SK-N-SH treated with all-trans-retinoic acid at 6 μM for 48 hours (cell line): ENCODE data around the gene PARP1.

ENCODE experiments used
- ATAC-seq: fragments of 200-7000 bp; cut with Tn5 transposase; 3 replicates; pipeline ENCODE4 v1.9.1; 2020; ENCODE audit warnings: mild to moderate bottlenecking, moderate library complexity
- ARNTL ChIP-seq: fragments of 450-650 bp; formaldehyde crosslinking; IDR thresholded peaks from 2 replicates; pipeline ENCODE4 v1.5.0; 2020; ENCODE audit warnings: low read depth, mild to moderate bottlenecking, moderate library complexity, borderline replicate concordance
- BACH2 ChIP-seq: fragments of 250-450 bp; sonication (Bioruptor Pico); IDR thresholded peaks from 2 replicates; pipeline ENCODE4 v1.9.0; 2021; ENCODE audit warnings: mild to moderate bottlenecking, borderline replicate concordance
- CSDC2 ChIP-seq: fragments of 250-450 bp; sonication (Bioruptor Pico); IDR thresholded peaks from 2 replicates; pipeline ENCODE4 v1.5.0; 2020; ENCODE audit warnings: mild to moderate bottlenecking, moderate library complexity
- ESRRG ChIP-seq: fragments of 250-450 bp; sonication (Bioruptor Pico); IDR thresholded peaks from 2 replicates; pipeline ENCODE4 v1.6.1; 2021; ENCODE audit warnings: mild to moderate bottlenecking
- GLIS3 ChIP-seq: fragments of 250-450 bp; sonication (Bioruptor Pico); IDR thresholded peaks from 2 replicates; pipeline ENCODE4 v1.5.0; 2020; ENCODE audit warnings: mild to moderate bottlenecking, moderate library complexity
- ISL1 ChIP-seq: fragments of 250-450 bp; sonication (Bioruptor Pico); IDR thresholded peaks from 2 replicates; pipeline ENCODE4 v2.1.2; 2022; ENCODE audit warnings: mild to moderate bottlenecking, moderate library complexity
- OSR1 ChIP-seq: fragments of 250-450 bp; sonication (Bioruptor Pico); IDR thresholded peaks from 2 replicates; pipeline ENCODE4 v1.8.0; 2022; ENCODE audit warnings: moderate library complexity, mild to moderate bottlenecking, inconsistent platforms
- PPARA ChIP-seq: fragments of 250-450 bp; sonication (Bioruptor Pico); IDR thresholded peaks from 2 replicates; pipeline ENCODE4 v1.5.0; 2020; ENCODE audit warnings: mild to moderate bottlenecking, borderline replicate concordance
- RARB ChIP-seq: fragments of 250-450 bp; sonication (Bioruptor Pico); IDR thresholded peaks from 2 replicates; pipeline ENCODE4 v1.8.0; 2021; ENCODE audit warnings: mild to moderate bottlenecking, moderate library complexity
- SNAI2 ChIP-seq: fragments of 250-450 bp; sonication (Bioruptor Pico); IDR thresholded peaks from 2 replicates; pipeline ENCODE4 v1.5.0; 2020; ENCODE audit warnings: mild to moderate bottlenecking, moderate library complexity
- TCF4 ChIP-seq: fragments of 250-450 bp; sonication (Bioruptor Pico); IDR thresholded peaks from 2 replicates; pipeline ENCODE4 v1.8.0; 2021; ENCODE audit warnings: mild to moderate bottlenecking, moderate library complexity, borderline replicate concordance
- ZC3H10 ChIP-seq: fragments of 250-450 bp; sonication (Bioruptor Pico); IDR thresholded peaks from 2 replicates; pipeline ENCODE4 v1.5.1; 2021; ENCODE audit warnings: mild to moderate bottlenecking, moderate library complexity
- ZFP3 ChIP-seq: fragments of 250-450 bp; sonication (Bioruptor Pico); IDR thresholded peaks from 2 replicates; pipeline ENCODE4 v1.5.0; 2020; ENCODE audit warnings: mild to moderate bottlenecking, moderate library complexity
- ZFP30 ChIP-seq: fragments of 450-650 bp; formaldehyde crosslinking; IDR thresholded peaks from 2 replicates; pipeline ENCODE4 v1.5.0; 2022; ENCODE audit warnings: mild to moderate bottlenecking, moderate library complexity
- ZNF565 ChIP-seq: fragments of 450-650 bp; formaldehyde crosslinking; conservative IDR thresholded peaks from 2 replicates; pipeline ENCODE4 v1.5.0; 2020; ENCODE audit warnings: low read depth, mild to moderate bottlenecking, moderate library complexity
- ZNF70 ChIP-seq: fragments of 450-650 bp; formaldehyde crosslinking; IDR thresholded peaks from 2 replicates; pipeline ENCODE4 v1.5.0; 2020; ENCODE audit warnings: mild to moderate bottlenecking, moderate library complexity
- ZNF8 ChIP-seq: fragments of 450-650 bp; formaldehyde crosslinking; IDR thresholded peaks from 2 replicates; pipeline ENCODE4 v1.5.0; 2020; ENCODE audit warnings: mild to moderate bottlenecking, moderate library complexity
- TF ChIP-seq, protein P1 (sequence below): fragments of 250-450 bp; sonication (Bioruptor Pico); IDR thresholded peaks from 2 replicates; pipeline ENCODE4 v1.5.1; 2021; ENCODE audit warnings: mild to moderate bottlenecking, moderate library complexity
- TF ChIP-seq, protein P2 (sequence below): fragments of 250-450 bp; sonication (Bioruptor Pico); IDR thresholded peaks from 2 replicates; pipeline ENCODE4 v1.8.0; 2020; ENCODE audit warnings: mild to moderate bottlenecking, moderate library complexity, borderline replicate concordance
- TF ChIP-seq, protein P3 (sequence below): fragments of 250-450 bp; sonication (Bioruptor Pico); IDR thresholded peaks from 2 replicates; pipeline ENCODE4 v1.8.0; 2021; ENCODE audit warnings: low read depth, mild to moderate bottlenecking, moderate library complexity, borderline replicate concordance
- TF ChIP-seq, protein P4 (sequence below): fragments of 250-450 bp; sonication (Bioruptor Pico); IDR thresholded peaks from 2 replicates; pipeline ENCODE4 v1.5.0; 2020; ENCODE audit warnings: mild to moderate bottlenecking, moderate library complexity

The PARP1 gene

DNA sequence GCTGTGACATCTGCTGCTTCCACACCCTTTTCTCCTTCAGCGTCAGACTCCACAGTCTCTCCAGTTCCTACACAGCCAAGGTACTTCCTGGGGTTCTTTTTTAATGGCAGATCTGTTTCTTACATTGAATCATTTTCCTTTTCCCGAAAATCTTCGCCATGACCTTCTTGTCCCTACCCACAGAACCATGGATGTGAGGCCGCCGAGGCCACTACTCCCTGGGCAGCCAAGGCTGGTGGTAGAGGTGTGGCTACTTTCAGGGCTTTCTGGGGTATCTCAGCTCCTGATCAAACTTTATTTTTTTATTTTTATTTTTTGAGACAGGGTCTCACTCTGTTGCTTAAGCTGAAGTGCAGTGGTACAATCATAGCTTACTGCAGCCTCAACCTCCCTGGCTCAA lies 89.4 kb downstream of the PARP1 start:
- TF ChIP-seq ZFP3 (CRISPR knock-in tag) (no peak), ZFP30 (no peak), ARNTL (no peak), GLIS3 (no peak), ISL1 (CRISPR knock-in tag) (no peak)
- TF ChIP-seq, all 23 proteins: peak for 0
- ATAC-seq = no peak

- no peak for ATAC-seq
- TF ChIP-seq ZNF565 (CRISPR knock-in tag) = no peak
- TF ChIP-seq OSR1 (CRISPR knock-in tag) = no peak
- TF ChIP-seq ZFP3 (CRISPR knock-in tag) = no peak
- TF ChIP-seq, protein P1, sequence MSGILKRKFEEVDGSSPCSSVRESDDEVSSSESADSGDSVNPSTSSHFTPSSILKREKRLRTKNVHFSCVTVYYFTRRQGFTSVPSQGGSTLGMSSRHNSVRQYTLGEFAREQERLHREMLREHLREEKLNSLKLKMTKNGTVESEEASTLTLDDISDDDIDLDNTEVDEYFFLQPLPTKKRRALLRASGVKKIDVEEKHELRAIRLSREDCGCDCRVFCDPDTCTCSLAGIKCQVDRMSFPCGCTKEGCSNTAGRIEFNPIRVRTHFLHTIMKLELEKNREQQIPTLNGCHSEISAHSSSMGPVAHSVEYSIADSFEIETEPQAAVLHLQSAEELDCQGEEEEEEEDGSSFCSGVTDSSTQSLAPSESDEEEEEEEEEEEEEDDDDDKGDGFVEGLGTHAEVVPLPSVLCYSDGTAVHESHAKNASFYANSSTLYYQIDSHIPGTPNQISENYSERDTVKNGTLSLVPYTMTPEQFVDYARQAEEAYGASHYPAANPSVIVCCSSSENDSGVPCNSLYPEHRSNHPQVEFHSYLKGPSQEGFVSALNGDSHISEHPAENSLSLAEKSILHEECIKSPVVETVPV (CRISPR knock-in tag) = no peak
- TF ChIP-seq TCF4 (CRISPR knock-in tag) = no peak
- TF ChIP-seq SNAI2 (CRISPR knock-in tag) = no peak
- no peak for TF ChIP-seq GLIS3
- no peak for TF ChIP-seq RARB (CRISPR knock-in tag)
- TF ChIP-seq CSDC2 = no peak
- TF ChIP-seq, protein P2, sequence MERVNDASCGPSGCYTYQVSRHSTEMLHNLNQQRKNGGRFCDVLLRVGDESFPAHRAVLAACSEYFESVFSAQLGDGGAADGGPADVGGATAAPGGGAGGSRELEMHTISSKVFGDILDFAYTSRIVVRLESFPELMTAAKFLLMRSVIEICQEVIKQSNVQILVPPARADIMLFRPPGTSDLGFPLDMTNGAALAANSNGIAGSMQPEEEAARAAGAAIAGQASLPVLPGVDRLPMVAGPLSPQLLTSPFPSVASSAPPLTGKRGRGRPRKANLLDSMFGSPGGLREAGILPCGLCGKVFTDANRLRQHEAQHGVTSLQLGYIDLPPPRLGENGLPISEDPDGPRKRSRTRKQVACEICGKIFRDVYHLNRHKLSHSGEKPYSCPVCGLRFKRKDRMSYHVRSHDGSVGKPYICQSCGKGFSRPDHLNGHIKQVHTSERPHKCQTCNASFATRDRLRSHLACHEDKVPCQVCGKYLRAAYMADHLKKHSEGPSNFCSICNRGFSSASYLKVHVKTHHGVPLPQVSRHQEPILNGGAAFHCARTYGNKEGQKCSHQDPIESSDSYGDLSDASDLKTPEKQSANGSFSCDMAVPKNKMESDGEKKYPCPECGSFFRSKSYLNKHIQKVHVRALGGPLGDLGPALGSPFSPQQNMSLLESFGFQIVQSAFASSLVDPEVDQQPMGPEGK (CRISPR knock-in tag) = no peak
- TF ChIP-seq ZNF70 (CRISPR knock-in tag) = no peak
- TF ChIP-seq ZNF8 (CRISPR knock-in tag) = no peak
- no peak for TF ChIP-seq ARNTL
- no peak for TF ChIP-seq ISL1 (CRISPR knock-in tag)
- no peak for TF ChIP-seq ZFP30
Measured at GRCh38 chr1:226314055-226314454, 93.8 kb downstream of the PARP1 start.

GRCh38 chr1:226312065-226312464 lies 95.8 kb downstream of the PARP1 start:
- ATAC-seq = no peak
- TF ChIP-seq ZC3H10 (CRISPR knock-in tag) = no peak
- TF ChIP-seq ZNF8 (CRISPR knock-in tag) = no peak
- no peak for TF ChIP-seq BACH2 (CRISPR knock-in tag)
- TF ChIP-seq, protein P3, sequence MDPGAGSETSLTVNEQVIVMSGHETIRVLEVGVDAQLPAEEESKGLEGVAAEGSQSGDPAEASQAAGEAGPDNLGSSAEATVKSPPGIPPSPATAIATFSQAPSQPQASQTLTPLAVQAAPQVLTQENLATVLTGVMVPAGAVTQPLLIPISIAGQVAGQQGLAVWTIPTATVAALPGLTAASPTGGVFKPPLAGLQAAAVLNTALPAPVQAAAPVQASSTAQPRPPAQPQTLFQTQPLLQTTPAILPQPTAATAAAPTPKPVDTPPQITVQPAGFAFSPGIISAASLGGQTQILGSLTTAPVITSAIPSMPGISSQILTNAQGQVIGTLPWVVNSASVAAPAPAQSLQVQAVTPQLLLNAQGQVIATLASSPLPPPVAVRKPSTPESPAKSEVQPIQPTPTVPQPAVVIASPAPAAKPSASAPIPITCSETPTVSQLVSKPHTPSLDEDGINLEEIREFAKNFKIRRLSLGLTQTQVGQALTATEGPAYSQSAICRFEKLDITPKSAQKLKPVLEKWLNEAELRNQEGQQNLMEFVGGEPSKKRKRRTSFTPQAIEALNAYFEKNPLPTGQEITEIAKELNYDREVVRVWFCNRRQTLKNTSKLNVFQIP (CRISPR knock-in tag) = no peak
- TF ChIP-seq ZFP30 = no peak
- no peak for TF ChIP-seq SNAI2 (CRISPR knock-in tag)
- no peak for TF ChIP-seq GLIS3
- TF ChIP-seq ISL1 (CRISPR knock-in tag) = no peak
- TF ChIP-seq OSR1 (CRISPR knock-in tag) = no peak
- TF ChIP-seq, protein P2 (CRISPR knock-in tag) = no peak
- TF ChIP-seq CSDC2 = no peak
- TF ChIP-seq RARB (CRISPR knock-in tag) = no peak
- TF ChIP-seq ESRRG (CRISPR knock-in tag) = no peak
- TF ChIP-seq ZNF70 (CRISPR knock-in tag) = no peak
- no peak for TF ChIP-seq ZNF565 (CRISPR knock-in tag)
- TF ChIP-seq ARNTL = no peak
- no peak for TF ChIP-seq PPARA
- TF ChIP-seq, protein P4, sequence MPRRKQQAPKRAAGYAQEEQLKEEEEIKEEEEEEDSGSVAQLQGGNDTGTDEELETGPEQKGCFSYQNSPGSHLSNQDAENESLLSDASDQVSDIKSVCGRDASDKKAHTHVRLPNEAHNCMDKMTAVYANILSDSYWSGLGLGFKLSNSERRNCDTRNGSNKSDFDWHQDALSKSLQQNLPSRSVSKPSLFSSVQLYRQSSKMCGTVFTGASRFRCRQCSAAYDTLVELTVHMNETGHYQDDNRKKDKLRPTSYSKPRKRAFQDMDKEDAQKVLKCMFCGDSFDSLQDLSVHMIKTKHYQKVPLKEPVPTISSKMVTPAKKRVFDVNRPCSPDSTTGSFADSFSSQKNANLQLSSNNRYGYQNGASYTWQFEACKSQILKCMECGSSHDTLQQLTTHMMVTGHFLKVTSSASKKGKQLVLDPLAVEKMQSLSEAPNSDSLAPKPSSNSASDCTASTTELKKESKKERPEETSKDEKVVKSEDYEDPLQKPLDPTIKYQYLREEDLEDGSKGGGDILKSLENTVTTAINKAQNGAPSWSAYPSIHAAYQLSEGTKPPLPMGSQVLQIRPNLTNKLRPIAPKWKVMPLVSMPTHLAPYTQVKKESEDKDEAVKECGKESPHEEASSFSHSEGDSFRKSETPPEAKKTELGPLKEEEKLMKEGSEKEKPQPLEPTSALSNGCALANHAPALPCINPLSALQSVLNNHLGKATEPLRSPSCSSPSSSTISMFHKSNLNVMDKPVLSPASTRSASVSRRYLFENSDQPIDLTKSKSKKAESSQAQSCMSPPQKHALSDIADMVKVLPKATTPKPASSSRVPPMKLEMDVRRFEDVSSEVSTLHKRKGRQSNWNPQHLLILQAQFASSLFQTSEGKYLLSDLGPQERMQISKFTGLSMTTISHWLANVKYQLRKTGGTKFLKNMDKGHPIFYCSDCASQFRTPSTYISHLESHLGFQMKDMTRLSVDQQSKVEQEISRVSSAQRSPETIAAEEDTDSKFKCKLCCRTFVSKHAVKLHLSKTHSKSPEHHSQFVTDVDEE (CRISPR knock-in tag) = no peak
- TF ChIP-seq, all 23 proteins: peak for 0
